ENCODE measurements around the gene RSF1. TPM values are rescaled to one million over a fixed set of nuclear protein-coding genes. Genes with fewer than 3 reads are reported as not detected.

RSF1 gene
- total RNA-seq, 1 donor, result 36.9 TPM

DNA sequence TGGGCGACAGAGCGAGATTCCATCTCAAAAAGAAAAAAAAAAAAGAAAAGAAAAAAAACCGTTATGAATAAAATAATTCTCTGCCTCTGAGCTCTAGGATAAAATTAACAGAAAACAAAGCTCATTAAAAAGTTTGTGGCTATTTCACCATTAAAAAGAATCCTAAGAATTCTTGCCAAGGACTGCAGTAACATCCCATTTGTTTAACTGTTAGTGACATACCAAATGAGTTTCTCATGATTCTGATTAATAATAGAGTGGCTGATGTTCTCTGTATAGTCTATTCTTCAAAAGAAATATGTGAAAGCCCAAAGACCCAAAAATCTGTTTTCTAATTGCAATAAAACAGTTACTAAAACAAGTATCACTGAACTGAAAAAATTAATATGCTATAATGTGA, 202.6 kb downstream of the RSF1 start:
- H3K4me3 ChIP-seq (ENCODE audit: insufficient read depth, low read length), result no peak overlapping the region
- H2AFZ ChIP-seq (ENCODE audit: low read length), result no peak overlapping the region
- no peak overlapping the region for H3K27ac ChIP-seq (ENCODE audit: low read depth, low read length)
- no peak for TF ChIP-seq CTCF (IDR thresholded peaks at IDR 0.05; ENCODE audit: extremely low read depth, low read depth, low read length)
- no peaks in the 10 kb centered on the region for H3K27me3 ChIP-seq (ENCODE audit: insufficient read depth, low read length)
- H3K4me1 ChIP-seq (ENCODE audit: insufficient read depth, low read length), result no peaks in the 10 kb centered on the region
- no peak overlapping the region for H3K4me2 ChIP-seq (ENCODE audit: insufficient read depth, low read length)
- no peak for DNase-seq (ENCODE audit: insufficient read length, low spot score, missing footprints)
- H3K36me3 ChIP-seq (ENCODE audit: insufficient read depth, low read length), result peaks cover 49% of the 10 kb centered on the region
- no peaks in the 10 kb centered on the region for H4K20me1 ChIP-seq (ENCODE audit: insufficient read depth, low read length)
- H3K79me2 ChIP-seq (ENCODE audit: insufficient read depth, low read length), result no peaks in the 10 kb centered on the region
- H3K9me3 ChIP-seq (ENCODE audit: low read depth, low read length), result no peaks in the 10 kb centered on the region

- TF ChIP-seq CTCF (IDR thresholded peaks at IDR 0.05; ENCODE audit: extremely low read depth, low read depth, low read length), result no peak
- Histone ChIP-seq H3K27me3 (ENCODE audit: insufficient read depth, low read length) (no peaks in the 10 kb centered on the region), H3K79me2 (ENCODE audit: insufficient read depth, low read length) (no peaks in the 10 kb centered on the region), H3K9me3 (ENCODE audit: low read depth, low read length) (no peaks in the 10 kb centered on the region), H3K36me3 (ENCODE audit: insufficient read depth, low read length) (peaks cover 35% of the 10 kb centered on the region), H2AFZ (ENCODE audit: low read length) (no peak overlapping the region), H3K27ac (ENCODE audit: low read depth, low read length) (no peak overlapping the region), H3K4me2 (ENCODE audit: insufficient read depth, low read length) (no peak overlapping the region), H4K20me1 (ENCODE audit: insufficient read depth, low read length) (no peaks in the 10 kb centered on the region), H3K4me3 (ENCODE audit: insufficient read depth, low read length) (no peak overlapping the region), H3K4me1 (ENCODE audit: insufficient read depth, low read length) (no peaks in the 10 kb centered on the region)
- DNase-seq (ENCODE audit: insufficient read length, low spot score, missing footprints), result no peak
Measured at GRCh38 chr11:77611921-77612320, 208.6 kb downstream of the RSF1 start.

Small RNA genes within 50 kb of the gene (small RNA-seq; reads per million reads assigned to genes)
- not detected for gene RF00019

Other genes starting within 250 kb of the RSF1 start
- 2.9 and 4.4 TPM in 2 replicates for gene AQP11, start 230.8 kb downstream of the RSF1 start, total RNA-seq
- gene CLNS1A, start 182.9 kb downstream of the RSF1 start, total RNA-seq, result 84.9 and 85.8 TPM in 2 replicates
- 14.8 and 15.6 TPM in 2 replicates for gene AAMDC, start 422 bp upstream of the RSF1 start, total RNA-seq
- 35.8 and 43.6 TPM in 2 replicates for gene INTS4, start 173.9 kb upstream of the RSF1 start, total RNA-seq
- gene KCTD14, start 202.6 kb upstream of the RSF1 start, total RNA-seq, result 0.29 and 0.36 TPM in 2 replicates
- not detected in 2 replicates for gene THRSP, start 243.1 kb upstream of the RSF1 start, total RNA-seq

All from osteoblast (primary cell).